ENCODE data around the gene TMEM25.
A peak's percentile ranks its signal among the peaks of the same experiment; 100 is the strongest.
"Not testable (repeated sequence)": the region's sequence is repeated elsewhere in the genome, so short reads cannot be mapped to it uniquely, and the experiment has no call there.

The TMEM25 gene

GRCh38 chr11:118530683-118531596 is at the start of gene TMEM25:
Gene TMEM25 (plus strand): TSS chr11:118531192. CDS start chr11:118531802, 610 bp downstream.
- DNase-seq, result peak; percentile 50

- not testable (repeated sequence) for DNase-seq
Observed at GRCh38 chr11:118481238-118481637, 49.8 kb upstream of the TMEM25 start.

- no peak for DNase-seq
Observed at GRCh38 chr11:118484405-118484804, 46.6 kb upstream of the TMEM25 start.

GRCh38 chr11:118485273-118485672 is 45.7 kb upstream of the TMEM25 start:
- no peak for DNase-seq

GRCh38 chr11:118488480-118489109 is 42.4 kb upstream of the TMEM25 start:
- DNase-seq, result peak; percentile 69

GRCh38 chr11:118491041-118491440 is 40.0 kb upstream of the TMEM25 start:
- DNase-seq, result no peak

GRCh38 chr11:118497831-118498230 is 33.2 kb upstream of the TMEM25 start:
- DNase-seq, result peak; percentile 36

GRCh38 chr11:118503216-118503615 is 27.8 kb upstream of the TMEM25 start:
- DNase-seq, result no peak

GRCh38 chr11:118511601-118512000 is 19.4 kb upstream of the TMEM25 start:
- no peak for DNase-seq

GRCh38 chr11:118514103-118514502 is 16.9 kb upstream of the TMEM25 start:
- no peak for DNase-seq

- no peak for DNase-seq
Observed at GRCh38 chr11:118519549-118519948, 11.4 kb upstream of the TMEM25 start.

- no peak for DNase-seq
Observed at GRCh38 chr11:118521892-118522311, 9.1 kb upstream of the TMEM25 start.

- peak; percentile 25 for DNase-seq
Observed at GRCh38 chr11:118522571-118523072, 8.4 kb upstream of the TMEM25 start.

GRCh38 chr11:118524356-118524755 is 6.6 kb upstream of the TMEM25 start:
- DNase-seq, result no peak

- no peak for DNase-seq
Observed at GRCh38 chr11:118524757-118525470, 6.1 kb upstream of the TMEM25 start.

GRCh38 chr11:118526688-118527087 is 4.3 kb upstream of the TMEM25 start:
- no peak for DNase-seq

GRCh38 chr11:118527109-118527508 is 3.9 kb upstream of the TMEM25 start, which contains the start of gene TTC36:
Gene TTC36 (plus strand): TSS chr11:118527474. CDS start chr11:118527495, 21 bp downstream.
- DNase-seq, result no peak

GRCh38 chr11:118528511-118528910 is 2.5 kb upstream of the TMEM25 start:
- DNase-seq, result no peak

GRCh38 chr11:118529584-118530175 is 1.3 kb upstream of the TMEM25 start:
- no peak for DNase-seq

- DNase-seq, result no peak
Observed at GRCh38 chr11:118530180-118530682, 761 bp upstream of the TMEM25 start.

GRCh38 chr11:118531597-118532084 is 649 bp downstream of the TMEM25 start:
- no peak for DNase-seq

- no peak for DNase-seq
Observed at GRCh38 chr11:118532091-118532490, 1.1 kb downstream of the TMEM25 start.

Data from fibroblast of skin of right biceps (primary cell).